ENCODE measurements around the gene UBXN2A.
"Not testable (repeated sequence)": the region's sequence is repeated elsewhere in the genome, so short reads cannot be mapped to it uniquely, and the experiment has no call there.

UBXN2A gene

DNA sequence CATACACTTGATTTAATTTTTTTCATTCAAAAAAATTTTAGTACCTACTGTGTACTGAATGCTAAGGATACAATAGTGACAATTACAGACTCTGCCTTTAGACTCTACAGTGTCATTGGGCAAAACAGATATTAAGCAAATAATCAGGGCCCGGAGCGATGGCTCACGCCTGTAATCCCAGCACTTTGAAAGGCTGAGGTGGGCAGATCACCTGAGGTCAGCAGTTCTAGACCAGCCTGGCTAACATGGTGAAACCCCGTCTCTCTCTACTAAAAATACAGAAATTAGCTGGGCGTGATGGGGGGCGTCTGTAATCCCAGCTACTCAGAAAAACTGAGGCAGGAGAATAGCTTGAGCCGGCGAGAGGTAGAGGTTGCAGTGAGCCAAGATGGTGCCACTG is 1.4 kb downstream of the UBXN2A start:
- no peak for DNase-seq

DNA sequence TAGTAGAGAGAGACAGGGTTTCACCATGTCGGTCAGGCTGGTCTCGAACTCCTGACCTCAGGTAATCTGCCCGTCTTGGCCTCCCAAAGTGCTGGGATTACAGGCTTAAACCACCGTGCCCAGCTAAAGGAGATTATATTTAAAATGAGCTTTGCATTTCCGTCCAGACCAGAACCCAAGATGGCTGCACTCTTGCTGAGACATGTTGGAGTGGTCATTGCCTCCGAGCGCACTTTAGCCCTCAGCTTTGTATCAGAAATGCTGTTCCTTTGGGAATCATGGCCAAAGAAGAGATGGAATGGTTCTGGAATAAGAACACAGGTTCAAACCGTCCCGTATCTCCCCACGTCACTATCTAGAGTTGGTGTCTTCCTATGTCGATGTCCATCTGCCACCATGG is 3.4 kb downstream of the UBXN2A start:
- DNase-seq, result no peak

DNA sequence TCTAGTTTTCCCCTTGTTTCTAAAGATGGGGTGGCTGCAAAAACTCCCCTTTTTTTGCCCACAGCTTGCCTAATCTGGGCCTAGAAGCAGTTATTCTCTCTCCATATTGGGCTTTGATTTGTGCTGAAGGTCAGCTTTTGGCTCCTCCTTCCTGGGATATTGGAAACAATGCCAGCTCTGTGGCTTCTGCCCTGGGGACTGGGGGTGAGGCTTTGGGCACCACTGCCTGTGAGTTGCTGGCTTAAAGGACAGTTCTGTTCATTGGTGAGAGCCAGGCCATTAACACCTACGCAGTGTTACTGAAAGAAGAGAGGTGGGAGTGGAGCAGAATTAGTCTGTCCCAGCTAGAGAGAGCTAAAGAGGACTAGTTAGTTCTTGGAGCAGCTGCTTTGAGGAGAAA is 4.3 kb downstream of the UBXN2A start:
- no peak for DNase-seq

DNA sequence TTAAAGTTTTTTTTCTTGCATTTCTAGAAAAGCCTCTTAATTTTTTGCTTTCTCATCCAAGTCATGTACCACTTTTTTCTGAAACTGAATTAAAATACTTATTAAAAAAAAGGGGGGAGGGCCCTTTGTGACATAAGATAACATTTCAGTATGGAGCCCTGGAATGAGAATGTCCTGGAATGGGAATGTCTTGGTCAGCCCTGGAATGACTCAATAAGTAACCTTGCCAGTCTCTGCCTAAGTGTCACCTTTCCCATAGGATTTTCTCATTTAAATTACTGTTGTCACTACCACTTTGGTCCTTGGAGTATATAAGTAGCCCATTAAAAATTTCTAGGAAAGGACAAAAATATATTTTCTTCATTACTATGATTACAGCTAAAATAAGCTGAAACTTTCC is 4.7 kb downstream of the UBXN2A start:
- DNase-seq, result no peak

DNA sequence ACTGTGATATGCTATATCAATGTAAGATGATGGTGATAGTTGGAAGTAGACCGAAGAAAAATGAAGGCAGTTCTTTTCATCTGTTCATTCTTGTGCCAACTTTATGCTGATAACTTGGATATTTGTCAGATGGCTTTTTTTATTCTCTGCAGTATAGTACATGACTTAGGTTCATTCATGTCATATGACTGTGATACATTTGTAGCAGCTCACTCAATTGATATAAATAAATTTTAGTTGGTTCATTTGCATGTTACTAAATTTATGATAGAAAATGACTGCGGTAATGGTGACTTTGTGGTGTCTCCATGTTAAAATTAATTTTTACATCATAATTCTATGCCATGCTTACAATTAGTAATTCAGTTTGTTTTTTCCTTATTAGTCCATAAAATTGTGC is 7.1 kb downstream of the UBXN2A start:
- no peak for DNase-seq

DNA sequence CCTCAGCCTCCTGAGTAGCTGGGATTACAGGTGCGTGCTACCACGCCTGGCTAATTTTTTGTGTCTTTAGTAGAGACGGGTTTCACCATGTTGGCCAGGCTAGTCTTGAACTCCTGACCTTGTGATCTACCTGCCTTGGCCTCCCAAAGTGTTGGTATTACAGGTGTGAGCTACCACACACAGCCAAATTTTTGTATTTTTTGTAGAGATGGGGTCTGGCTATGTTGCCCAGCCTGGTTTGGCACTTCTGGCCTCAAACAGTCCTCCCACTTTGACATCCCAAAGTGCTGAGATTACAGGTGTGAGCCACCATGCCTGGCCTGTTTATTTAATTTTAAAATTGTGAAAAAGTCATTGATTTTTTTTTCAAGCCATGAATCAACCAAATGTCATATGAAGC is 12.3 kb downstream of the UBXN2A start:
- DNase-seq, result not testable (repeated sequence)

DNA sequence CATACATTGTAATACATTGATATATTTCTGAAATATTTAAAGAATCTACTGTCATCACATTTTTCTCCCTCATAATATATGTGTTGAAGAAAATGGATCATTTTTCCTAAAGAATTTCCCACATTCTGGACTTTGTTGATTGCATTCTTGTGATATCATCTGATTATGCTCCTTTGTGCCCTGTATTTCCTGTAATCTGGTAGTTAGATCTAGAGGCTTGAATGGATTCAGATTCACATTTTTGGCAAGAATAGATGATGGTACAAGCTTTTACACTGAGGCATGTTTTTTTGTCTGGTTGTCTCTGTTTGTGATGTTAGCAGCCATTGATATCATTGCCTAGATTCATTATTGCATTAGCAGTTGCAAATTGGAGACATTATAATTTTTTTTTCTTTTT is 13.4 kb downstream of the UBXN2A start:
- DNase-seq, result no peak

DNA sequence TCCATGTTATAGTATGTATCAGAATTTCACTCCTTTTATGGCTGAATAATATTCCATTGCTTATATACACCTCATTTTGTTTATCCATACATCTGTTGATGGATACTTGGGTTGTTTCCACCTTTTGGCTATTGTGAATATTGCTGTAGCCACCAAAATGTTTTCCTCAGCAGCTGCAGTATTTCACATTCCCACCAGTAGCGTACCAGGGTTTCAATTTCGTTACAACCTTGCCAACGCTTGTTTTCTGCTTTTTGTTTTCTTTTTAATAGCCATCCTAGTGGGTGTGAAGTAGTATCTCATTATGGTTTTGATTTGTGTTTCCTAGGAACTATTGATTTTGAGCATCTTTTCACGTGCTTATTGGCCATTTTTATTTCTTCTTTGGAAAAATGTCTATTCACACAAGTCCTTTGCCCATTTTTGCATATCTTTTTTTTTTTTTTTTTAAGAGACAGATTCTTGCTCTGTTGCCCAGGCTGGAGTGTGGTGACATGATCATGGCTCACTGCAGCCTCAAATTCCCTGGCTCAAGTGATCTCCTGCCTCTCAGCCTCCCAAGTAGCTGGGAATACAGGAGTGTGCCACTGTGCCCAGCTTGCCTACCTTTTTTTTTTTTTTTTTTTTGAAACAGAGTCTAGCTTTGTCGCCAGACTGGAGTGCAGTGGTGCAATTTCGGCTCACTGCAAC is 14.2 kb downstream of the UBXN2A start:
- no peak for DNase-seq

DNA sequence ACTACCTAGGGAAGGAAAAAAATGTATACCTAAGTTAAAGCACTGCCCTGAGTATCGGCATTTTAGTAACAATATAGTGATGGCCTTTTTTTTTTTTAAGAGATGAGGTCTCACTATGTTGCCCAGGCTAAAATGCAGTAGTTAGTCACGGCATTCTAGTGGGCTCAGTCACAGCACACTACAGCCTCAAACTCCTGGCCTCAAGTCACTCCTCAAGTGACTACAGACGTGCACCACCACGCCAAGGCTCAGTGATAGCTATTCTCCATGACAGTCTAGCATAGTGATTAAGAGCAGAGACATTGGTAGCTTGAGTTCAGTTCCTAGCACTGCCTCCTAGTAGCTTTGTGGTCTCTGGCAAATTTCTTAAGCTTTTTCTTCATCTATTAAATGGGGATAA is 27.6 kb downstream of the UBXN2A start:
- no peak for DNase-seq

DNA sequence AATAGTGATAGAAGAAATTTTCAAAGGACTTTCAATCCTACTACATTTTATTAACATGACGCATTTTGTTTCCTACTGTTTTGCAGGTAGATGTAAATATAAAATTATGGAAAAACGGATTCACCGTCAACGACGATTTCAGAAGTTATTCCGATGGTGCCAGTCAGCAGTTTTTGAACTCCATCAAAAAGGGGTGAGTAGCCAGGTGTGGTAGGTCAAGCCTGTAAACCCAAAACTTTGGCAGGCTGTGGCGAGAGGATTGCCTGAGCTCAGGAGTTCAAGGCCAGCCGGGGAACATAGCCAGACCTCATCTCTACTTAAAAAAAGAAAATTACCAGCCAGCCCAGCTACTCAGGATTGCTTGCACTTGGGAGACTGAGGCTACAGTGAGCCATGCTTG is 36.6 kb downstream of the UBXN2A start:
- DNase-seq, result no peak

DNA sequence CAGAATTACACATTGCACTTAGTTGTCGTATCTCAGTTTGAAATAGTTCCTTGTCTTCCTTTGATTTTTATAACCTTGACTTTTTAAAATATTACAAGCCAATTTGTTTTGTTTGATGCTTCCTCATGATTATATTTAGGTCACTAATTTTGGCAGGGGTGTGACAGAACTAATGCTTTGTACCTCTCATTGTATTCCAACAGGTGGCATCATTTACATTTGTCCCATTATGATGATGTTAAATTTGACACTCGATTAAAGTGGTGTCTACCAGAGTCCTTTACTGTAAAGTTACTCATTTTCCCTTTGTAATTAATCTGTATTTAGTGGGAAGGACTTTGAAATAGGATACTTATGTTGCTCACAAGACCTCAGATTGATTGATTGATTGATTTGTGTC is 48.1 kb downstream of the UBXN2A start:
- no peak for DNase-seq

DNA sequence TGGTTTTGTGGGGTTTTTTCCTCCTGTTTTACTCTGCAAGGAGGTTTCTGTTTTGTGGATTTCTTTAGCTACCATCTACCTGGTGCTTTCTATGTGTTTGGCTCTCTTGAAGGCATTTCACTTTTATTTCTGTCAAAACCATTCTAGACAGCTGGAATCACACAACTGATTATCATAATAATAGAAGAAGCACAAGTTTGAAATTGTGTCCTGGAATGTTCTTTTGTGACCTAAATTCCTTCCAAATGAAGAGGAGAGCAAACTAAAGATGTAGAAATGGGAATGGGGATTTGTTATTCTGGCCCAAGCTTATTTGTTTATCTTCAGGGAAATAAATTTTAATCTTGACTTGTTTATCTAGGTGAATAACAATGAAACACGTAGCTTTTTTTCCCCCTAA is 52.7 kb downstream of the UBXN2A start:
- DNase-seq, result no peak

DNA sequence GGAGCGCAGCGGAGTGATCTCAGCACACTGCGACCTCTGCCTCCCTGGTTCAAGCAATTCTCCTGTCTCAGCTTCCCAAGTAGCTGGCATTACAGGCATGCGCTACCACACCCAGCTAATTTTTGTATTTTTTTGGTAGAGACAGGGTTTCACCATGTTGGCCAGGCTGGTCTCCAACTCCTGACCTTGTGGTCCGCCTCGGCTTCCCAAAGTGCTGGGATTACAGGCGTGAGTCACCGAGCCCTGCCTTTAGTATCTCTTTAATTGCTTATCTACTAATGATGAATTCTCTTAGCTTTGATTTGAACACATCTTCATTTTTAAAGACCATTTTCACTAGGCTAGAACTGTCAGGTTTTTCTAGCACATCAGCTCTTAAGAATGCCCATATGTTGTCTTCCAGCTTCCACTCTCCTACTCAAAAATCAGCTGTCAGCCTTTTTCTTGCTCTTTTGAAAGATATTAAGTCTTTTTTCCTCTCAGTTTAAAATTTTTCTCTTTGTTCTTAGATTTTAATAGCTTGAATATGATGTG is 53.5 kb downstream of the UBXN2A start:
- no peak for DNase-seq

DNA sequence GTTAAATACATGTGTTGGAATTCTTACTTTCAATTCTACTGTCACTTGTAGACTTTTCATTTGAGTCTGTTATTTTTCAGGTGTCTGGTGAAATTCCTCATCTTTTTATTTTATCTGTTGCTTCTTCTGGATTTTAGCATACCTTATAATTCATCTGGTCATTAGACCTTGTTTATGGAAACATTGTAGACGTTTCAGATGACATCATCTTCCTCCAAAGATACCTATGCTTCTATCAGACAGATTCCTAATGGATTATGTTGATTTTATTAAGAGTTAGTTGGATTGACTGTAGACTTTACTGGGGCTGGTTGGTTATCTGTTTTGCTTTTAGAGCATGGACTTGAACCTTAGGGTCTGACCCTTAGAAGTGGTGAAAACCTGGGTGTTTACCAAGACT is 54.3 kb downstream of the UBXN2A start:
- no peak for DNase-seq

DNA sequence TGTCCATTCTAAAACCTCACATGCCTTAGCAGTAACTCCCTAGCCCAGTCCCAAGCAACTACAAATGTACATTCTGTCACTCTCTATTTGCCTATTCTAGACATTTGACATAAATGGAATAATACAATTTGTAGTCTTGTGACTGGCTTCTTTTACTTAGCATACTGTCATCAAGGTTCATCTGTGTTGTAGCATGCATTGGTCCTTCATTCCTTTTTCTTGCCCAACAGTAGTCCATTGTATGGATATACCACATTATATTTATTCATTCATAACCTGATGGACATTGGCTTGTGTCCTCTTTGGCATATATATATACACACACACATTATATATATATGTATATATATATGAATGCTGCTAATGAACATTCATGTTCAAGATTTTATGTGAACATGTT is 67.4 kb downstream of the UBXN2A start:
- no peak for DNase-seq

DNA sequence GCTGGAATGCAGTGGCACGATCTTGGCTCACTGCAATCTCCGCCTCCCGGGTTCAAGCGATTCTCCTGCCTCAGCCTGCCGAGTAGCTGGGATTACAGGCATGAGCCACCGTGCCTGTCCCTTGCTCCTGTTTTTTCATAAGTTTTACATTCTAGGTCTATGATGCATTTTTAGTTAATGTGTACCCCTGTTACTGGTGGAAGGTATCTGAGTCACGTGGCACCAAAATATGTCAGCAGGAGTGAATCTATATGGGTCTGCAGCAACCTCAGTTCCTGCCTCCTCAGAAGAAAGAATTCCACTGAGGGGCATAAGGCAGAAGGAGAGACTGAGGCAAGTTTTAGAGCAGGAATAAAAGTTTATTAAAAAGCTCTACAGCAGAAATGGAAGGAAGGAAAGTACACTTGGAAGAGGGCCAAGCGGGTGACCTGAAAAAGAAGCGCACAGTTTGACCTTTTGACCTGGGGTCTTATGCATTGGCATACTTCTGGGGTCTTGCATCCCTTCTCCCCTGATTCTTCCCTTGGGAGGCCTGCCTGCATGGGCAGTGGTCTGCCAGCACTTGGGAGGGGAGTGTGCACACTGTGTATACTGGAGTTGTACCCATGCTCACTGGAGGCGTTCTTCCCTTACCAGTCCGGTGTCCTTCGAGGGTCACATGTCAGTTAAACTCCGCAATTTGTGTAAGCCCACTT is 68.6 kb downstream of the UBXN2A start:
- no peak for DNase-seq

DNA sequence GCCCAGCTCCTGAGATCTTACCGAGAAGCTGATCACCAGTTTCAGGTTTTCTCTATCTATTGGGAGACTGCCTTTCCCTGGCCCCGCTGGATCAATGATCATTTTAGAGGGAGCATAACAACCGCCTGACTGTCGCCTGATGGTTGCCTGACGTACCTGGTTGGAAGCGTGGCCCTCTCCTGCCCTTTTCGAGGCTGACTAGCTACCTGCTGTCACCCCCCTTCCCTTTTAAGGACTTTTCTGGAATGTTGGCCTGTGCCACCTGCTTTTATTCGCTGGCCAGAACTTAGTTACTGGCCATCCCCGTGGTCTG is 69.1 kb downstream of the UBXN2A start:
- no peak for DNase-seq

DNA sequence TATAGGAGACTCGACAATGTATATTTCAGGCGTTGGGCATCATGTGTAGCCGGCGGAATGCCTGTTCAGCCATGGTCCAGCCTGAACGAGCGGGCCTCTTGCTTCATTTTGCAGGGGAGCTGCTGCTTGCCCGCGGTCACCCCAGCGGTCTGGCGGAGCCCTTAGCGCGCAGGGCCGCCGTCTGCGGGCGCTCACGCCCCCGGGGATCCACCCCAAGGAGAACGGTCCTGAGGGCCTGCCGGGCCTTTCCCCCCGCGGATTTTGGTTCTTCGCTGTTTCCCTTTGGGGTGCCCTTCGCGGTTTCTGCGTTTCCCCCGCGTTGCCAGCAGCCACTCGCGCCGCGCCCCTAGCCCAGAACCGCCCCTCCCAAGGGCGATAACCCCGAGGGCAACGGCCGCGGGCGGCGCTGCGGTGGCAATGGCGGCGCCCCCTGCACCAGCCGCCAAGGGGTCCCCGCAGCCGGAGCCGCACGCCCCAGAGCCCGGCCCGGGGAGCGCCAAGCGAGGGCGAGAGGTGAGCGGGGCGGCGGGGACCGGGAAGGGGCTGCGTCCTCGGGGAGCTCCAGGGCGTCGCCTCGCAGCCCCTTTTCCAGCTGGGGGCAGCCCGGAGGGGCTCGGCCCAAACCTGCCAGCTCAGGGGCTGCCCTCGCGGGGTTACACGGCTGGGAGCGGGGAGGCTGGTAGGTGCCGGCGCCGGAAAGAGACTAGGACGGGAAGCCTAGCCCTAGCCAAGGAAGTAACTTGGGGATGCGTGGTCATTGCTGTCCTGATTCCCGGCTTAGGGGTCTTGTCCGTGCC is 69.6 kb downstream of the UBXN2A start, which contains the start of gene MFSD2B:
MFSD2B (plus strand) TSS at position 406 of the 797 bp plus-strand sequence; CDS start at position 418, 12 bp downstream.
- no peak for DNase-seq

DNA sequence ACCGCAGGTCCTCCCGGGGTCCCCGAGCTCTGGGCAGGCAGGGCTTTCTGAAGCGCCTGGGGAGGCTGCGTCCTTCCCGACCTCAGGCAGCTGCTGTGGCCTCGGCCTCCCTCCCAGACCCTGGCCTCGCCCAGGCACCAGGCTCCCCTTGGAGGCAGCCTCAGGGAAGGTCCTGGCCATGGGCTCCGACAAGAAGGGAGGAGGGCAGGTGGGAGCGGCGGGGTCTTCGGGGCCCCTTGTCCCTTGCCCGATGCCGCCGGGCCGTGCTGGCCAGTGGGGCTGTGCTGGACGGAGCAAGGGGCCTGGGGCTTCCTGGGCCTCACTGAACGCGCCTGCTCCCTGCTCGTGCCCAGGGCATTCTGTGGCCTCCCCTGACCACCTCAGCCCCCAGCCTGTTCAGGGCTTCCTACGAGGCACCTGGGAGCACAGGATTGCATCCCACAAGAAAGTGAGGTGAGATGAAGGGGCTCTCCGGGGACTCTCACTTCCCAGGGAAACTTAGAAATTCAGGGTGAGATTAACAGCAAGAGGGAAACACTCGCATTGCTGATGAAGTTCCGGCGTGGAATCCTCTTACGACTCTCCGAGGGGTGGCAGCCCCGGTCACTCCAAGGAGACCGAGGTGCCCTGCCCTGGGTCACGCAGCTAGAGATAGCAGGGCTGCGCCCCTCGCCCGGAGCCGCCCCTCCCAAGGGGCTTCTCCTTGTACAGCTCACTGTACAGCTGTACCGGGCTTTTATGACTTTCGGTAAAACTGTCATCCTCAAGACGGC is 70.4 kb downstream of the UBXN2A start:
- DNase-seq, result no peak

DNA sequence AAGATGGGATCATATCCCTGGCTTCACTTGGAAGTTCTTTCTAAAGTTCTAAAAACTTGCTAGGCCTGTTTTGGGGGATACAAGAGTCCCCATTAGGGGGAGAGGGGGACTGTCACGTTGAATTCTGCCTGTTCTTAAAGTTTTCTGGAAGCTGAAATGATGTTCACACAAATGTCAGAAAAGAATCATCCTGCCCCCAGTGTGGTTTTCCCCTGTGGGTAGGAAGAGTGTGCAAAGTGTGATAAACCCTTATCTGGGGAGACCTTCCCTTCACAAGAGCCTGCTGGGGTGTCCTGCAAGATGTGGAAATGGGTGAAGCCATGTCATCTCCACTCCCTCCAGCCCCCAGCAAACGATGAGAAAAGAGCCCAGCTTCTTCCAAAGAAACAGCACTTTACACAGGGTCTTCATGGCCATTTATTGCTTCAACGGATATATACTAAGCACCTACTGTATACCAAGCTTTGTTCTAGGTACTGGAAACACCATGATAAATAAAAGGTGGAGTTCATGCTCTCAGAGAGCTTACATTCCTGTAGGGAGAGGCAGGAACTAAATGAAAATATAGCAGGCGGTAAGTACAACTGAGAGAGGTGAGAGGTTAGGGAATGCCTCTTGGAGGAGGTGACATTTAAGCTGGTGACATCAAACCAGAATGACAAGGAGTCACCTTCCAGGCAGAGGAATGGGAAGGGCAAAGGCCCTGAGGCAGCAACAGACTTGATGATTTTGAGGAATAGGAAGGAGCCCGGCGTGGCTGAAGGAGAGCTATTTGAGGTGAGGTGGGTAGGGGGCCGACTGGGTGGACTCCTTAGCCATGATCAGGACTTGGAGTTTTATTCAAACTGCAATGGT is 71.2 kb downstream of the UBXN2A start:
- no peak for DNase-seq

DNA sequence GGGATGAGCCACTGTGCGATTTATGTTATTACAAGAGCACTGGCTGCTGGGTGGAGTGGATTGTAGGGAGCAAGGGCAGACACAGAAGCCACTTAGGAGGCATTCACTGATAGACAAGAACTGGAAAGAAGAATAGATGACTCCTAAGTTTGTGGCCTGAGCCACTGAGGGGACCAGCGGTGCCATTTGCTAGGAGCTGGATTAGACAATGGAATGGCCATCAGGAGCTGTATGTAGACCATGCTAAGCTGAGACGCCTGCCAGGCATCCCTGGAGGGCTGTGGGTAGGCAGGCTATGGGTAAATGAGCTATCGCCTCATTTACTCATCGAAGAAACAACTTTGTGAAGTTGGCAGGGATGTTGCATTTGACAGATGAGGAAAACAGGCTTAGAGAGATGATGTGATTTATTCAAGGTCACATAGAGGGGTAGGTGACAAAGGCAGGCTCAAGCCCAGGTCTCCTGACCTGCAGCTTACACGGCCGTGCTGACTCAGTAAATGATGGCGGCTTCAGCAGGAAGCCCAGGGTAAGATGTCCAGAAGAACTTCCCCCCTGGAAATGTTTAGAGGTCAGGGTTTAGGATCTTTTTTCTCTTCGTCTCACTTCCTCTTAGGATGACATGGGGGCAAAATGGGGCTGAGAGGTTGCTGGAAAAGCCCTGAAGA is 72.4 kb downstream of the UBXN2A start:
- no peak for DNase-seq
